ENCODE data around the gene ZBTB7C. TPM values are rescaled to one million over a fixed set of nuclear protein-coding genes. Genes with fewer than 3 reads are reported as not detected.

ZBTB7C gene
- polyA plus RNA-seq, 1 donor (not counting 4 experiments of a cell fraction or from before 2014, with no cell fraction given) = 0.58 TPM

GRCh38 chr18:48076461-48076860 is 332.7 kb downstream of the ZBTB7C start:
- Histone ChIP-seq H3K79me2 (ENCODE audit: control insufficient read depth, insufficient read depth, low read length) (no peaks in the 10 kb centered on the region), H3K4me2 (ENCODE audit: control insufficient read depth, extremely low read depth, insufficient read depth, low read depth, low read length) (no peak overlapping the region), H2AFZ (ENCODE audit: control insufficient read depth, low read length) (no peak overlapping the region), H3K4me3 (ENCODE audit: control insufficient read depth in 2 of 3, extremely low read depth in 1 of 3, insufficient read depth in 2 of 3, low read depth in 1 of 3, low read length in 3 of 3) (no peak overlapping the region), H3K4me1 (ENCODE audit: control insufficient read depth, extremely low read depth, insufficient read depth, low read length) (peaks cover 24% of the 10 kb centered on the region), H3K9ac (ENCODE audit: control insufficient read depth, extremely low read depth, insufficient read depth, low read length) (no peak overlapping the region), H3K27me3 (ENCODE audit: control insufficient read depth, extremely low read depth, insufficient read depth, low read length) (no peaks in the 10 kb centered on the region), H3K36me3 (ENCODE audit: control insufficient read depth in 2 of 2, extremely low read depth in 1 of 2, insufficient read depth in 2 of 2, low read length in 2 of 2) (no peaks in the 10 kb centered on the region), H3K9me1 (ENCODE audit: control insufficient read depth, extremely low read depth, insufficient read depth, low read length) (no peaks in the 10 kb centered on the region), H4K20me1 (ENCODE audit: control insufficient read depth, extremely low read depth, insufficient read depth, low read length) (no peaks in the 10 kb centered on the region), H3K27ac (ENCODE audit: control insufficient read depth, insufficient read depth, low read length) (no peak overlapping the region), H3K9me3 (ENCODE audit: control insufficient read depth, low read depth, low read length) (no peaks in the 10 kb centered on the region)
- TF ChIP-seq EZH2 (IDR thresholded peaks at IDR 0.05; ENCODE audit: low read length) (no peak), CTCF (optimal IDR thresholded peaks at IDR 0.05 in 1 of 3, IDR thresholded peaks at IDR 0.05 in 1 of 3, conservative IDR thresholded peaks at IDR 0.05 in 1 of 3; ENCODE audit: extremely low read depth in 1 of 3, insufficient read depth in 2 of 3, low read length in 3 of 3) (no peak)
- dilution Hi-C loops (cut with MboI; ENCODE audit: extremely low pct_ligation_motif_present, low sequenced_read_pairs) = no loop called here
- FAIRE-seq (no peak), DNase-seq (ENCODE audit: low read depth, low spot score) (no peak)

- no peak for FAIRE-seq
- Histone ChIP-seq H3K4me1 (ENCODE audit: control insufficient read depth, extremely low read depth, insufficient read depth, low read length) (peaks cover 24% of the 10 kb centered on the region), H3K4me2 (ENCODE audit: control insufficient read depth, extremely low read depth, insufficient read depth, low read depth, low read length) (no peak overlapping the region), H3K4me3 (ENCODE audit: control insufficient read depth in 2 of 3, extremely low read depth in 1 of 3, insufficient read depth in 2 of 3, low read depth in 1 of 3, low read length in 3 of 3) (no peak overlapping the region), H3K9me3 (ENCODE audit: control insufficient read depth, low read depth, low read length) (no peaks in the 10 kb centered on the region), H3K9me1 (ENCODE audit: control insufficient read depth, extremely low read depth, insufficient read depth, low read length) (no peaks in the 10 kb centered on the region), H3K27ac (ENCODE audit: control insufficient read depth, insufficient read depth, low read length) (no peak overlapping the region), H4K20me1 (ENCODE audit: control insufficient read depth, extremely low read depth, insufficient read depth, low read length) (no peaks in the 10 kb centered on the region), H3K9ac (ENCODE audit: control insufficient read depth, extremely low read depth, insufficient read depth, low read length) (no peak overlapping the region), H3K36me3 (ENCODE audit: control insufficient read depth in 2 of 2, extremely low read depth in 1 of 2, insufficient read depth in 2 of 2, low read length in 2 of 2) (no peaks in the 10 kb centered on the region), H3K27me3 (ENCODE audit: control insufficient read depth, extremely low read depth, insufficient read depth, low read length) (no peaks in the 10 kb centered on the region), H3K79me2 (ENCODE audit: control insufficient read depth, insufficient read depth, low read length) (no peaks in the 10 kb centered on the region), H2AFZ (ENCODE audit: control insufficient read depth, low read length) (no peak overlapping the region)
- DNase-seq (ENCODE audit: low read depth, low spot score) = no peak
- dilution Hi-C loops (cut with MboI; ENCODE audit: extremely low pct_ligation_motif_present, low sequenced_read_pairs) = no loop called here
- no peak for TF ChIP-seq CTCF (optimal IDR thresholded peaks at IDR 0.05 in 1 of 3, IDR thresholded peaks at IDR 0.05 in 1 of 3, conservative IDR thresholded peaks at IDR 0.05 in 1 of 3; ENCODE audit: extremely low read depth in 1 of 3, insufficient read depth in 2 of 3, low read length in 3 of 3)
- no peak for TF ChIP-seq EZH2 (IDR thresholded peaks at IDR 0.05; ENCODE audit: low read length)
These were observed 333.5 kb downstream of the ZBTB7C start for GRCh38 chr18:48075707-48076093.
